Measurements from ENCODE around the gene MYOG. TPM values are rescaled to one million over a fixed set of nuclear protein-coding genes. Genes with fewer than 3 reads are reported as not detected.

Gene MYOG
- polyA plus RNA-seq, 3 donors, result not detected

GRCh38 chr1:203090421-203091198 is 4.8 kb upstream of the MYOG start:
- Histone ChIP-seq H3K4me3 (replicated peaks in 1 of 3; ENCODE audit: low read depth in 2 of 3, low read length in 3 of 3) (no peak overlapping the region), H3K4me1 (ENCODE audit: control insufficient read depth in 1 of 2, insufficient read depth in 2 of 2, low read length in 2 of 2) (no peaks in the 10 kb centered on the region), H3K36me3 (replicated peaks in 1 of 2; ENCODE audit: control insufficient read depth in 1 of 2, insufficient read depth in 2 of 2, low read length in 2 of 2) (no peaks in the 10 kb centered on the region), H3K79me2 (ENCODE audit: insufficient read depth, low read length) (no peaks in the 10 kb centered on the region), H3K9ac (ENCODE audit: insufficient read depth, low read length, poor library complexity, severe bottlenecking) (no peak overlapping the region), H3K27ac (ENCODE audit: low read depth in 1 of 2, low read length in 2 of 2) (no peak overlapping the region), H2AFZ (ENCODE audit: insufficient read depth, low read depth, low read length, poor library complexity, severe bottlenecking) (no peak overlapping the region), H3K4me2 (replicated peaks; ENCODE audit: extremely low read depth, low read length, poor library complexity, severe bottlenecking) (no peak overlapping the region), H3K9me3 (replicated peaks in 1 of 2; ENCODE audit: control insufficient read depth in 1 of 2, insufficient read depth in 1 of 2, low read length in 2 of 2) (peaks cover 9 to 20% of the 10 kb centered on the region in 2 donors), H4K20me1 (ENCODE audit: insufficient read depth, low read length) (no peaks in the 10 kb centered on the region), H3K27me3 (ENCODE audit: control insufficient read depth in 2 of 2, insufficient read depth in 2 of 2, low read length in 2 of 2) (no peaks in the 10 kb centered on the region)
- Mint-ChIP-seq H3K4me1 (peaks cover 6% of the 10 kb centered on the region), H3K27me3 (ENCODE audit: low read depth in 3 of 3) (peaks cover 14 to 22% (median 14%) of the 10 kb centered on the region in 3 donors), H3K9me3 (peaks cover 16 to 29% (median 21%) of the 10 kb centered on the region in 7 donors), H3K36me3 (no peaks in the 10 kb centered on the region), H3K27ac (peak overlapping the region in 2 of 7 donors; percentile 17 to 36), H3K4me3 (no peak overlapping the region)
- intact Hi-C loops (cut with micrococcal nuclease), result no loop called here
- TF ChIP-seq CTCF (IDR thresholded peaks at IDR 0.05), result no peak
- WGBS (ENCODE audit: insufficient coverage), result 96% methylated on average over 4 of the region's 6 CpGs
- no peak for DNase-seq

GRCh38 chr1:203089651-203090045 is 3.8 kb upstream of the MYOG start:
- Histone ChIP-seq H3K4me3 (replicated peaks in 1 of 3; ENCODE audit: low read depth in 2 of 3, low read length in 3 of 3) (no peak overlapping the region), H3K27ac (ENCODE audit: low read depth in 1 of 2, low read length in 2 of 2) (no peak overlapping the region), H3K36me3 (replicated peaks in 1 of 2; ENCODE audit: control insufficient read depth in 1 of 2, insufficient read depth in 2 of 2, low read length in 2 of 2) (no peaks in the 10 kb centered on the region), H3K9ac (ENCODE audit: insufficient read depth, low read length, poor library complexity, severe bottlenecking) (no peak overlapping the region), H3K79me2 (ENCODE audit: insufficient read depth, low read length) (no peaks in the 10 kb centered on the region), H3K4me2 (replicated peaks; ENCODE audit: extremely low read depth, low read length, poor library complexity, severe bottlenecking) (no peak overlapping the region), H3K4me1 (ENCODE audit: control insufficient read depth in 1 of 2, insufficient read depth in 2 of 2, low read length in 2 of 2) (peaks cover 0 to under 1% of the 10 kb centered on the region in 2 donors), H3K9me3 (replicated peaks in 1 of 2; ENCODE audit: control insufficient read depth in 1 of 2, insufficient read depth in 1 of 2, low read length in 2 of 2) (peaks cover 9 to 10% of the 10 kb centered on the region in 2 donors), H2AFZ (ENCODE audit: insufficient read depth, low read depth, low read length, poor library complexity, severe bottlenecking) (no peak overlapping the region), H4K20me1 (ENCODE audit: insufficient read depth, low read length) (no peaks in the 10 kb centered on the region), H3K27me3 (ENCODE audit: control insufficient read depth in 2 of 2, insufficient read depth in 2 of 2, low read length in 2 of 2) (no peaks in the 10 kb centered on the region)
- WGBS (ENCODE audit: insufficient coverage), result 85% methylated on average over 7 of the region's 7 CpGs
- H3K4me3 Mint-ChIP-seq, result no peak overlapping the region
- H3K27me3 Mint-ChIP-seq (ENCODE audit: low read depth in 3 of 3), result peaks cover 11 to 22% (median 14%) of the 10 kb centered on the region in 3 donors
- no peak overlapping the region for H3K27ac Mint-ChIP-seq
- no peak for DNase-seq
- intact Hi-C loops (cut with micrococcal nuclease), result no loop called here
- no peaks in the 10 kb centered on the region for H3K36me3 Mint-ChIP-seq
- peaks cover 7 to 20% (median 11%) of the 10 kb centered on the region in 7 donors for H3K9me3 Mint-ChIP-seq
- TF ChIP-seq CTCF (IDR thresholded peaks at IDR 0.05), result no peak
- peaks cover 9% of the 10 kb centered on the region for H3K4me1 Mint-ChIP-seq
